ENCODE data around the gene SLX4IP.

Gene SLX4IP

DNA sequence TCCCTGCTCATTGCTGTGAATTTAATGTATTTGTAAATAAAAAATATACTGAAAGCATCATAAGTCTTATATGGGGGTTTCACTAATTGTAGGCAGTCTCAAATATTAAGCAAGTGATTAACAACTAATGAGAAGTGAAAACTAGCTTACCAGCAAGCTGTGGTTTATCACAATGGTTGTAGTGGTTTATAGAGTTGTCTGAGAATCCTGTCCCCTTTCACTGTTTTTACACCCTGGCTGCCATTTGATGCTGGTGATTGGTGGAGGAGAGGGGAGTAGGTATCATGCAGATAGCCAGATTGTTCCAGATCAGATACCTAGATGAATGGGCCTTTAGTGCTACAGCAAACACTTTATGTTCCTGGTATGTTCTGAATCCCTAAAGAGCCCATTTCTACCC is 7.1 kb upstream of the SLX4IP start:
- TF ChIP-seq MYC (IDR thresholded peaks at IDR 0.05; ENCODE audit: low read depth, low read length) (no peak), POLR2A (IDR thresholded peaks at IDR 0.05; ENCODE audit: extremely low read depth, insufficient read length) (no peak), MAX (IDR thresholded peaks at IDR 0.05; ENCODE audit: low read depth, low read length) (no peak)
- TF ChIP-seq, protein P1, sequence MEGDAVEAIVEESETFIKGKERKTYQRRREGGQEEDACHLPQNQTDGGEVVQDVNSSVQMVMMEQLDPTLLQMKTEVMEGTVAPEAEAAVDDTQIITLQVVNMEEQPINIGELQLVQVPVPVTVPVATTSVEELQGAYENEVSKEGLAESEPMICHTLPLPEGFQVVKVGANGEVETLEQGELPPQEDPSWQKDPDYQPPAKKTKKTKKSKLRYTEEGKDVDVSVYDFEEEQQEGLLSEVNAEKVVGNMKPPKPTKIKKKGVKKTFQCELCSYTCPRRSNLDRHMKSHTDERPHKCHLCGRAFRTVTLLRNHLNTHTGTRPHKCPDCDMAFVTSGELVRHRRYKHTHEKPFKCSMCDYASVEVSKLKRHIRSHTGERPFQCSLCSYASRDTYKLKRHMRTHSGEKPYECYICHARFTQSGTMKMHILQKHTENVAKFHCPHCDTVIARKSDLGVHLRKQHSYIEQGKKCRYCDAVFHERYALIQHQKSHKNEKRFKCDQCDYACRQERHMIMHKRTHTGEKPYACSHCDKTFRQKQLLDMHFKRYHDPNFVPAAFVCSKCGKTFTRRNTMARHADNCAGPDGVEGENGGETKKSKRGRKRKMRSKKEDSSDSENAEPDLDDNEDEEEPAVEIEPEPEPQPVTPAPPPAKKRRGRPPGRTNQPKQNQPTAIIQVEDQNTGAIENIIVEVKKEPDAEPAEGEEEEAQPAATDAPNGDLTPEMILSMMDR (IDR thresholded peaks at IDR 0.05; ENCODE audit: low read depth, low read length), result no peak
- DNase-seq (ENCODE audit: low read depth), result no peak
- no peak overlapping the region for H3K4me3 ChIP-seq (ENCODE audit: low read depth, low read length)

DNA sequence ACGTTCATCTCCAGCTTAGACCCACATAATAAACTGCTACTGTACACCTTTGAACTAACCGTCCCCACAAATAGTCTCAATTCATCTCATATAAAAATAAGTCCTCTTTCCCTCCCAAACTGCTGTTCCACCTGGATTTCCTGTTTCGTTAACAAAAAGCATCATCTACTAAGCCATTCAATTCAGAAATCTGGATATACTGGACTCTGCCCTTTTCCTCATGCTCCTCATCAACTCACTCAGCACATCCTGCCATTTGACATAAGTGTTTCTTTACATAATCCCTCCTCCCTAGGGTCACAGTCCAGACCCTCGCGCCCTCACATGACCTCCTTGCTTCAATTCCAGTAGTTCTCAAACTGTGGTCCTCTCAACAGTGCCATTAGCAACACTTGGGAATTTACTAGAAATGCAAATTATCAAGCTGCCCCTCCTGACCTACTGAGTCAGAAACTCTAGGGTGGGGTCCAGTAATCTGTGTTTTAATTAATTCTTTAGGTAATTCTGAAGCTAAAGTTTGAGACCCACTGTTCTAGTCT is 5.6 kb upstream of the SLX4IP start:
- no peak for DNase-seq (ENCODE audit: low read depth)
- TF ChIP-seq, protein P1 (IDR thresholded peaks at IDR 0.05; ENCODE audit: low read depth, low read length), result no peak
- TF ChIP-seq MAX (IDR thresholded peaks at IDR 0.05; ENCODE audit: low read depth, low read length), result no peak
- no peak for TF ChIP-seq MYC (IDR thresholded peaks at IDR 0.05; ENCODE audit: low read depth, low read length)
- TF ChIP-seq POLR2A (IDR thresholded peaks at IDR 0.05; ENCODE audit: extremely low read depth, insufficient read length), result no peak
- H3K4me3 ChIP-seq (ENCODE audit: low read depth, low read length), result no peak overlapping the region

GRCh38 chr20:10430000-10430466 is 5.1 kb upstream of the SLX4IP start:
- H3K4me3 ChIP-seq (ENCODE audit: low read depth, low read length), result no peak overlapping the region
- TF ChIP-seq, protein P1 (IDR thresholded peaks at IDR 0.05; ENCODE audit: low read depth, low read length), result no peak
- no peak for TF ChIP-seq MAX (IDR thresholded peaks at IDR 0.05; ENCODE audit: low read depth, low read length)
- TF ChIP-seq POLR2A (IDR thresholded peaks at IDR 0.05; ENCODE audit: extremely low read depth, insufficient read length), result no peak
- no peak for TF ChIP-seq MYC (IDR thresholded peaks at IDR 0.05; ENCODE audit: low read depth, low read length)
- DNase-seq (ENCODE audit: low read depth), result no peak

- DNase-seq (ENCODE audit: low read depth), result peak; percentile 22
- no peak overlapping the region for H3K4me3 ChIP-seq (ENCODE audit: low read depth, low read length)
- TF ChIP-seq, protein P1 (IDR thresholded peaks at IDR 0.05; ENCODE audit: low read depth, low read length), result no peak
- TF ChIP-seq MYC (IDR thresholded peaks at IDR 0.05; ENCODE audit: low read depth, low read length), result no peak
- no peak for TF ChIP-seq POLR2A (IDR thresholded peaks at IDR 0.05; ENCODE audit: extremely low read depth, insufficient read length)
- no peak for TF ChIP-seq MAX (IDR thresholded peaks at IDR 0.05; ENCODE audit: low read depth, low read length)
Measured at GRCh38 chr20:10430704-10431103, 4.4 kb upstream of the SLX4IP start.

DNA sequence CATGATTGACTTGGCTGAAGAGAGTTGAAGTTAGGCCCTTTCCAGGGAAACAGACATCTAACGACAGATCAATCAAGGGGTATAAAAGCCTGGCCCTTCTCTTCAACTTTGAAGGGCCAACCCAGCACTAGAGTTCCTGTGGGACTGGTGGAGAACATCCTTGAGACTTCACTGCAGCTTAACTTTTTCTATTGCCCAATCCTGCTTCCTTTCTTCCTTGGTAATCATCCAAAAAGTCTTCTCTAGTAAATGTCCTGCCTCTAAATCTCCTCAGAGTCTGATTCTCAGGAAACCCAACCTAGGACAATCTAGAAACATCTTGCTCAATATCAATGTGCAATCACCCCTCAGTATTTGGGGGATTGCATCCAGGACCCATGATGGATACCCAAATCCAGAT is 3.0 kb upstream of the SLX4IP start:
- H3K4me3 ChIP-seq (ENCODE audit: low read depth, low read length), result no peak overlapping the region
- DNase-seq (ENCODE audit: low read depth), result no peak
- TF ChIP-seq MYC (IDR thresholded peaks at IDR 0.05; ENCODE audit: low read depth, low read length), result no peak
- no peak for TF ChIP-seq MAX (IDR thresholded peaks at IDR 0.05; ENCODE audit: low read depth, low read length)
- TF ChIP-seq POLR2A (IDR thresholded peaks at IDR 0.05; ENCODE audit: extremely low read depth, insufficient read length), result no peak
- TF ChIP-seq, protein P1 (IDR thresholded peaks at IDR 0.05; ENCODE audit: low read depth, low read length), result no peak
